NCI-H82 treated with DMSO at 0.1 percent for 48 hours (cell line): ENCODE results near the gene RTN1.

Experiments
- DNase-seq: peaks from one replicate; lab custom pipeline; 2025; ENCODE audit not compliant: unreplicated experiment; lab: John Stamatoyannopoulos, UW

RTN1 gene

GRCh38 chr14:59566296-59566695, 304.3 kb downstream of the RTN1 start:
- DNase-seq: no peak

GRCh38 chr14:59565087-59565486, 305.5 kb downstream of the RTN1 start:
- DNase-seq: no peak

- DNase-seq: no peak
Observed at GRCh38 chr14:59564366-59564765, 306.2 kb downstream of the RTN1 start.

- DNase-seq: no peak
Observed at GRCh38 chr14:59547310-59547709, 323.3 kb downstream of the RTN1 start.
